Hepatocyte (in vitro differentiated cells): Measurements from ENCODE around the gene FUBP3. TPM values are rescaled to one million over a fixed set of nuclear protein-coding genes. Genes with fewer than 3 reads are reported as not detected.

Experiments
- DNase-seq: peaks from one replicate; pipeline ENCODE4 v3.0.0-alpha.2; 2016; ENCODE audit warnings: low spot score
- H2AFZ ChIP-seq: fragments of 200-600 bp; sonication (generic); 2 replicates; pipeline ENCODE4 v1.6.0; 2016; ENCODE audit warnings: antibody characterized with exemption, mild to moderate bottlenecking
- H3K27ac ChIP-seq: fragments of 200-600 bp; sonication (generic); 2 replicates; pipeline ENCODE4 v1.5.1; 2016; ENCODE audit warnings: mild to moderate bottlenecking
- H3K27me3 ChIP-seq: fragments of 200-600 bp; sonication (generic); 2 replicates; pipeline ENCODE4 v1.6.1; 2016
- H3K36me3 ChIP-seq: fragments of 200-600 bp; sonication (generic); replicated peaks from 2 replicates; pipeline ENCODE4 v1.5.1; 2016; ENCODE audit warnings: low read depth; ENCODE audit not compliant: insufficient read depth
- H3K4me1 ChIP-seq: fragments of 200-600 bp; sonication (generic); 2 replicates; pipeline ENCODE4 v1.5.1; 2016; ENCODE audit warnings: mild to moderate bottlenecking, moderate library complexity; ENCODE audit not compliant: insufficient read depth
- H3K4me2 ChIP-seq: fragments of 200-600 bp; sonication (generic); 2 replicates; pipeline ENCODE4 v1.6.0; 2016
- H3K4me3 ChIP-seq: fragments of 200-600 bp; sonication (generic); 2 replicates; pipeline ENCODE4 v1.5.1; 2016; ENCODE audit warnings: mild to moderate bottlenecking
- H3K79me2 ChIP-seq: fragments of 200-600 bp; sonication (generic); 2 replicates; pipeline ENCODE4 v1.6.0; 2017; ENCODE audit warnings: mild to moderate bottlenecking
- H3K9me2 ChIP-seq: fragments of 200-600 bp; sonication (generic); replicated peaks from 2 replicates; pipeline ENCODE4 v1.6.0; 2017; ENCODE audit warnings: mild to moderate bottlenecking; ENCODE audit not compliant: insufficient read depth
- H3K9me3 ChIP-seq: fragments of 200-600 bp; sonication (generic); 2 replicates; pipeline ENCODE4 v1.5.1; 2016; ENCODE audit warnings: low read depth, mild to moderate bottlenecking
- H4K20me1 ChIP-seq: fragments of 200-600 bp; sonication (generic); 2 replicates; pipeline ENCODE4 v1.6.0; 2016; ENCODE audit warnings: mild to moderate bottlenecking; ENCODE audit not compliant: insufficient read depth, poor library complexity, severe bottlenecking
- EZH2 ChIP-seq: fragments of 200-600 bp; sonication (generic); IDR thresholded peaks from 2 replicates; pipeline ENCODE4 v1.6.1; 2016; ENCODE audit warnings: antibody characterized with exemption, mild to moderate bottlenecking, borderline replicate concordance
- EZH2phosphoT487 ChIP-seq: fragments of 200-600 bp; sonication (generic); IDR thresholded peaks from one replicate; pipeline ENCODE4 v1.6.1; 2018; ENCODE audit warnings: antibody characterized with exemption, mild to moderate bottlenecking, low read depth, moderate library complexity; ENCODE audit not compliant: unreplicated experiment, severe bottlenecking
- WGBS: methylation state at CpG from one replicate; pipeline ENCODE4 v1.1.6; 2016; ENCODE audit warnings: low lambda C conversion rate; ENCODE audit errors: missing lambda C conversion rate; 5-methylcytosine and 5-hydroxymethylcytosine counted together
- polyA plus RNA-seq: library from polyadenylated mRNA; unstranded; fragments of >200 nt; fragmentation: Nextera tagmentation; extraction: Ambion mirVana; gene quantifications from 2 replicates; pipeline ENCODE4 v1.2.1, GENCODE V29; 2016
- total RNA-seq: library from RNA; depleted of rRNA; stranded (reverse); fragments of >200 nt; gene quantifications from 2 replicates; pipeline ENCODE4 v1.2.3, GENCODE V29; 2014
- TF ChIP-seq, protein P1 (sequence below): fragments of 200-600 bp; sonication (generic); IDR thresholded peaks from 2 replicates; pipeline ENCODE4 v1.5.1; 2016; ENCODE audit warnings: antibody characterized with exemption, mild to moderate bottlenecking; ENCODE audit not compliant: poor library complexity

The FUBP3 gene
- total and polyA plus RNA-seq, 2 experiments from 2014 or later: 55.1 to 56.1 TPM

DNA sequence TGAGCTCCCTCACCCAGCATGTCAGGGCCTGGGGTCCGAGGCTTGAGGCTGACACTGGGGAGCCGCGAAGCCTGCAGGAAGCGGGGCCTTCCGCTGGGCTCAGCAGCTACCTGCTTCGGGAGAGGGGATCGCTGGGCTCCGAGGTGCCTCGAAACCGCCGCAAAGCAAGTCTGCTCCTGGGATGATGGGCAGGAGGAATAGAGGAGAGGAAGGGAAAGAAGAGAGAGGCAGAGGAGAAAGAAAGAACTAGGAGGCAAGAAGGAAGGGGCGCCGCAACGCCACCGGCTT lies 83.5 kb downstream of the FUBP3 start:
- peaks cover 23% of the 10 kb centered on the region for H3K4me1 ChIP-seq

DNA sequence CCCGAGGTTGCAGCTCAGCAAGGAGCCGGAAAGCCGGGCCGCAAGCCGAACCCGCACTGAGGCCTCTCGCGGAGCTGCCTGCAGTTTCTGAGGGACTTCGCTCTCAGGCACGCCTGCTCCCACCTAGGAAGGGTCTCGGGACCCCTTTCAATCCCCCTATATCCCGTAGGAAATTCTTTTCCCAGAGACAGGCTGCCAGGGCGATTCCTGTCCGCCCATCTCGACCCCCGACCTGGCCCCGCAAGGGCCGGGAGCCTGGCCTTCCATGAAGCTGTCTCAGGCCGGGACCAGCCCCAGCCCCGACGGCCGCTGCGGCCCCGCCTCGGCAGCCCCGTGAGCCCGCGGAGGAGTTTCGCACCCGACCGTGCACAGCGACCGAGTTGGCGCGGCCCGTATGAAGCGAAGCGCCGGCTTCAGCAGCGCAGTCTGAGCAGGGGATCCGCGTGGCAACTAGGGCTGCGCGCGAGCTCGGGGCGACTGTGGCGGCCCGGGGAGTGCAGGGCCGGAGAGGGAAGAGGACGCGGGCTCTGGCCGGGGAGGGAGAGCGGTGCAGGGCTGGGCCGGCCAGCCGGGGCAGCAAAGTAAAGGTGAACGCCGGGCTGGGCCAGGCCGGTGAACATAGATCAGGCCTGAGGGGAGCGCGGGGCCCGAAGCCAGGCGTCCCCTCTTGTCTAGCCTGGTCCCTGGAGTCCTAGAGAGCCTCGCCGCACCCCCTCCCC lies 84.0 kb downstream of the FUBP3 start:
- H3K27ac ChIP-seq: no peak overlapping the region
- peak overlapping the region; percentile 78 for H2AFZ ChIP-seq
- H3K27me3 ChIP-seq: peaks cover 97% of the 10 kb centered on the region
- TF ChIP-seq EZH2 (peak; percentile 99), EZH2phosphoT487 (no peak)
- TF ChIP-seq, protein P1, sequence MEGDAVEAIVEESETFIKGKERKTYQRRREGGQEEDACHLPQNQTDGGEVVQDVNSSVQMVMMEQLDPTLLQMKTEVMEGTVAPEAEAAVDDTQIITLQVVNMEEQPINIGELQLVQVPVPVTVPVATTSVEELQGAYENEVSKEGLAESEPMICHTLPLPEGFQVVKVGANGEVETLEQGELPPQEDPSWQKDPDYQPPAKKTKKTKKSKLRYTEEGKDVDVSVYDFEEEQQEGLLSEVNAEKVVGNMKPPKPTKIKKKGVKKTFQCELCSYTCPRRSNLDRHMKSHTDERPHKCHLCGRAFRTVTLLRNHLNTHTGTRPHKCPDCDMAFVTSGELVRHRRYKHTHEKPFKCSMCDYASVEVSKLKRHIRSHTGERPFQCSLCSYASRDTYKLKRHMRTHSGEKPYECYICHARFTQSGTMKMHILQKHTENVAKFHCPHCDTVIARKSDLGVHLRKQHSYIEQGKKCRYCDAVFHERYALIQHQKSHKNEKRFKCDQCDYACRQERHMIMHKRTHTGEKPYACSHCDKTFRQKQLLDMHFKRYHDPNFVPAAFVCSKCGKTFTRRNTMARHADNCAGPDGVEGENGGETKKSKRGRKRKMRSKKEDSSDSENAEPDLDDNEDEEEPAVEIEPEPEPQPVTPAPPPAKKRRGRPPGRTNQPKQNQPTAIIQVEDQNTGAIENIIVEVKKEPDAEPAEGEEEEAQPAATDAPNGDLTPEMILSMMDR: no peak
- no peak for DNase-seq
- H3K4me3 ChIP-seq: no peak overlapping the region
- H3K9me3 ChIP-seq: no peaks in the 10 kb centered on the region
- H3K9me2 ChIP-seq: no peaks in the 10 kb centered on the region
- H3K36me3 ChIP-seq: no peaks in the 10 kb centered on the region
- no peaks in the 10 kb centered on the region for H3K79me2 ChIP-seq
- H3K4me1 ChIP-seq: peaks cover 23% of the 10 kb centered on the region
- no peaks in the 10 kb centered on the region for H4K20me1 ChIP-seq
- WGBS: 3% methylated on average over 58 of the region's 65 CpGs
- H3K4me2 ChIP-seq: peak overlapping the region; percentile 66

More for the DNA sequence above, 83.5 kb downstream of the FUBP3 start:
- no peak for DNase-seq
- no peaks in the 10 kb centered on the region for H3K9me3 ChIP-seq
- no peaks in the 10 kb centered on the region for H3K9me2 ChIP-seq
- no peaks in the 10 kb centered on the region for H3K79me2 ChIP-seq
- no peak overlapping the region for H3K27ac ChIP-seq
- TF ChIP-seq EZH2phosphoT487 (peak; percentile 28), EZH2 (peak; percentile 88)
- TF ChIP-seq, protein P1: no peak
- H3K36me3 ChIP-seq: no peaks in the 10 kb centered on the region
- peak overlapping the region; percentile 66 for H3K4me2 ChIP-seq
- H3K27me3 ChIP-seq: peaks cover 97% of the 10 kb centered on the region
- H3K4me3 ChIP-seq: no peak overlapping the region
- WGBS: 4% methylated on average over 12 of the region's 15 CpGs
- no peaks in the 10 kb centered on the region for H4K20me1 ChIP-seq
- peak overlapping the region; percentile 78 for H2AFZ ChIP-seq

DNA sequence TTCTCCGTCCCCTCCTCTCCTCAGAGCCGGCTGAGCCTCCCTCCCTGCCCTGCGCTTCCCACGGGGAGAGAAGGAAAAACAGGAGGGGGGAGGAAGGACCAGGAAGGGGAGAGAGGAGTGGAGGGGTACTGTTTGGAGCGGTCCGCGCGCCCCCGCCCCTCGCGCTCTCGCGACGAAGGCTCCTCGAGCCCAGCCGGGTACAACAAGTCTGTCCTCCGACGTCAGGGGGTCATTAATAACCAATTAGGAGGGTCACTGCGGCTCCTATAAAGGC lies 84.5 kb downstream of the FUBP3 start:
- no peaks in the 10 kb centered on the region for H3K9me3 ChIP-seq
- H3K4me3 ChIP-seq: no peak overlapping the region
- no peak overlapping the region for H3K27ac ChIP-seq
- no peak overlapping the region for H2AFZ ChIP-seq
- no peak for DNase-seq
- peak overlapping the region; percentile 66 for H3K4me2 ChIP-seq
- H4K20me1 ChIP-seq: no peaks in the 10 kb centered on the region
- H3K79me2 ChIP-seq: no peaks in the 10 kb centered on the region
- peaks cover 96% of the 10 kb centered on the region for H3K27me3 ChIP-seq
- WGBS: 0% methylated on average over 7 of the region's 19 CpGs
- no peaks in the 10 kb centered on the region for H3K36me3 ChIP-seq
- H3K9me2 ChIP-seq: no peaks in the 10 kb centered on the region
- H3K4me1 ChIP-seq: peaks cover 23% of the 10 kb centered on the region
- TF ChIP-seq EZH2phosphoT487: no peak
- no peak for TF ChIP-seq EZH2
- TF ChIP-seq, protein P1: no peak
